Large intestine (tissue), 12 donors: ENCODE data around the gene CREB1. TPM values are rescaled to one million over a fixed set of nuclear protein-coding genes. Genes with fewer than 3 reads are reported as not detected.
A peak's percentile ranks its signal among the peaks of the same experiment; 100 is the strongest.

Experiments
- DNase-seq, 2 donors: peaks; one replicate each; pipeline versions ENCODE4 v3.0.0 to v3.0.0-alpha.2; 2013
- H3K27ac ChIP-seq: one replicate; pipeline ENCODE4 v1.5.1; 2013; ENCODE audit warnings: low read length
- H3K27me3 ChIP-seq: 2 replicates; pipeline ENCODE4 v1.6.1; 2013; ENCODE audit warnings: low read length; ENCODE audit not compliant: control insufficient read depth, insufficient read depth
- H3K36me3 ChIP-seq: 2 replicates; pipeline ENCODE4 v1.6.1; 2013; ENCODE audit warnings: low read length; ENCODE audit not compliant: control insufficient read depth, insufficient read depth
- H3K4me1 ChIP-seq: one replicate; pipeline ENCODE4 v1.6.1; 2013; ENCODE audit warnings: low read length; ENCODE audit not compliant: control insufficient read depth, insufficient read depth
- H3K4me3 ChIP-seq: one replicate; pipeline ENCODE4 v1.5.1; 2013; ENCODE audit warnings: low read length
- H3K9me3 ChIP-seq: one replicate; pipeline ENCODE4 v1.6.1; 2013; ENCODE audit warnings: mild to moderate bottlenecking, low read depth, low read length, moderate library complexity; ENCODE audit not compliant: control insufficient read depth
- WGBS: methylation state at CpG from one replicate; pipeline ENCODE4 v1.1.5; 2013; ENCODE audit warnings: low lambda C conversion rate; ENCODE audit not compliant: insufficient coverage; 5-methylcytosine and 5-hydroxymethylcytosine counted together
- long read RNA-seq, 11 donors: transcript quantifications; one replicate each; lab custom pipeline, GENCODE V29; 2026
- polyA plus RNA-seq: library from polyadenylated mRNA; unstranded; fragments of 120-200 nt; gene quantifications from one replicate; pipeline ENCODE4 v1.2.1, GENCODE V29; 2013

CREB1 gene
- 37.5 TPM for polyA plus RNA-seq
- long read RNA-seq, donor 1, full-length matches to known transcripts = 3 of 3 reads
- long read RNA-seq, donor 1, partial matches to known transcripts = 0 of 3 reads
- long read RNA-seq, donor 1, other reads (novel, unspliced or antisense) = 0 of 3 reads
- long read RNA-seq, donor 2, full-length matches to known transcripts = 10 of 10 reads
- long read RNA-seq, donor 2, partial matches to known transcripts = 0 of 10 reads
- long read RNA-seq, donor 2, other reads (novel, unspliced or antisense) = 0 of 10 reads
- long read RNA-seq, donor 3 = 0 reads
- long read RNA-seq, donor 4, full-length matches to known transcripts = 2 of 2 reads
- long read RNA-seq, donor 4, partial matches to known transcripts = 0 of 2 reads
- long read RNA-seq, donor 4, other reads (novel, unspliced or antisense) = 0 of 2 reads
- long read RNA-seq, donor 5, full-length matches to known transcripts = 6 of 6 reads
- long read RNA-seq, donor 5, partial matches to known transcripts = 0 of 6 reads
- long read RNA-seq, donor 5, other reads (novel, unspliced or antisense) = 0 of 6 reads
- long read RNA-seq, donor 6, full-length matches to known transcripts = 8 of 20 reads
- long read RNA-seq, donor 6, partial matches to known transcripts = 5 of 20 reads
- long read RNA-seq, donor 6, other reads (novel, unspliced or antisense) = 7 of 20 reads
- long read RNA-seq, donor 7, full-length matches to known transcripts = 5 of 5 reads
- long read RNA-seq, donor 7, partial matches to known transcripts = 0 of 5 reads
- long read RNA-seq, donor 7, other reads (novel, unspliced or antisense) = 0 of 5 reads
- long read RNA-seq, donor 8, full-length matches to known transcripts = 9 of 9 reads
- long read RNA-seq, donor 8, partial matches to known transcripts = 0 of 9 reads
- long read RNA-seq, donor 8, other reads (novel, unspliced or antisense) = 0 of 9 reads
- long read RNA-seq, donor 9, full-length matches to known transcripts = 5 of 11 reads
- long read RNA-seq, donor 9, partial matches to known transcripts = 6 of 11 reads
- long read RNA-seq, donor 9, other reads (novel, unspliced or antisense) = 0 of 11 reads
- long read RNA-seq, donor 10, full-length matches to known transcripts = 10 of 10 reads
- long read RNA-seq, donor 10, partial matches to known transcripts = 0 of 10 reads
- long read RNA-seq, donor 10, other reads (novel, unspliced or antisense) = 0 of 10 reads
- long read RNA-seq, donor 11, full-length matches to known transcripts = 7 of 7 reads
- long read RNA-seq, donor 11, partial matches to known transcripts = 0 of 7 reads
- long read RNA-seq, donor 11, other reads (novel, unspliced or antisense) = 0 of 7 reads

DNA sequence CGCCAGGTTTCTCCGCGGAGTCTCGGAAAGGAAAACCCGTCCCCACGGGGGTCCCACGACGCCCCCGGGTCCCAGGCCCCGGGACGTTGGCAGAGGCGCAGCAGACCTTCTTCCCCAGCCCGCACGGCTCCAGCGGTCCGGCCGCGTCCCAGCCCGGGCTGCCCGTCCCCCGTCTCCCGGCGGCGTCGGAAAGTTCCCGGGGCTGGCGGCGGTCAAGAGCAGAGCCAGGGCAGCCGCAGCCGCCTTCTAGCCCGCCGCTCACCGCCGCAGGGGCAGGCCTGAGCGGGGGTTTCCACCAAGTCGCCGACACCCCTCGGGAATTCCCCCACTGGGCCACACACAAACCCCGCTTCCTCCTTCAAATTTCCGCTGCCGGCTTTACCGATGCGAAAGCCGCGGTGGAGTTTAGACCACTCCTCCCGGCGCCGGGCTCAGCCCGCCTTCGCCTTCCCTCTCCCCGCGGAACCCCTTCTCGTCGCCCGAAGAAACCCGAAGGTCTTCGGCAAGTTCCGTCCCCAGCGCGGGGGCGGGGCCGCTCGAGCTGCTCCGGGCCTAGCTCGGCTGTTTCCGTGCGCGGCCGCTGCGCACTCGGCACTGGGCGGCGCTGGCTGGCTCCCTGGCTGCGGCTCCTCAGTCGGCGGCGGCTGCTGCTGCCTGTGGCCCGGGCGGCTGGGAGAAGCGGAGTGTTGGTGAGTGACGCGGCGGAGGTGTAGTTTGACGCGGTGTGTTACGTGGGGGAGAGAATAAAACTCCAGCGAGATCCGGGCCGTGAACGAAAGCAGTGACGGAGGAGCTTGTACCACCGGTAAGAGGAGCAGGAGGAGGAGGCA lies at the start of gene CREB1:
TSS of gene CREB1 (plus strand) at position 633 of the 830 bp plus-strand sequence. CDS start 25,674 bp downstream, outside the sequence.
- peaks cover 3% of the 10 kb centered on the region for H3K9me3 ChIP-seq
- no CpG with 5 or more reads among the region's 92 CpGs for WGBS
- H3K36me3 ChIP-seq = no peaks in the 10 kb centered on the region
- H3K4me3 ChIP-seq = peak within 1 kb of the TSS; percentile 86
- DNase-seq = peak; percentile 99
- H3K27ac ChIP-seq = peak within 1 kb of the TSS; percentile 99
- no peaks in the 10 kb centered on the region for H3K27me3 ChIP-seq
- peaks cover 6% of the 10 kb centered on the region for H3K4me1 ChIP-seq

DNA sequence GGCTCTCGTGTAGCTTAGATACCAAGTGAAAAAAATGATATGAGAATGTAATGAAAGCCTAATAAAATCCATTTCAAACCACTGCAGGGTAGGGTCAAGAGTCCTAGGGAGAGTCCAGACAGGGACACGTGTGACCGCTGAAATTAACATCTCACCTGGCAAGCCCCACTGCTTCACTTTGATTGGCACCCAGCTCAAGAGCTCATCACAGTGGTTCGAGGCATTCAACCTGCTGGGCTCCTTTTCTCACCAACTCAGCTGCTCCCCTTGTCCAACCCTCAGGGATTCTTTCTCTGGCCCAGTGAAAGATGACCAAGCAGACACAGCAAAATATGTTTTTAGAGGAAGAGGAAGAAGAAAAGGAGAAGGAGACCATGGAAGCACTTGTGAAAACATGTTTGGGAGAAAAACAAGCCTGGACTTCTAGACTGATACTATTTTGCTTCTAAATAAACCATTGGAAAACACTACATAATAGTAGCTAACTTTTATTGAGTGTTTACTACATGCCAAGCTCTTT lies 49.2 kb upstream of the CREB1 start:
- H3K4me1 ChIP-seq = no peaks in the 10 kb centered on the region
- H3K27me3 ChIP-seq = peaks cover under 1% of the 10 kb centered on the region
- no peak overlapping the region for H3K27ac ChIP-seq
- no peak for DNase-seq
- H3K4me3 ChIP-seq = no peak overlapping the region
- no CpG with 5 or more reads among the region's 4 CpGs for WGBS
- no peaks in the 10 kb centered on the region for H3K36me3 ChIP-seq
- H3K9me3 ChIP-seq = no peaks in the 10 kb centered on the region

DNA sequence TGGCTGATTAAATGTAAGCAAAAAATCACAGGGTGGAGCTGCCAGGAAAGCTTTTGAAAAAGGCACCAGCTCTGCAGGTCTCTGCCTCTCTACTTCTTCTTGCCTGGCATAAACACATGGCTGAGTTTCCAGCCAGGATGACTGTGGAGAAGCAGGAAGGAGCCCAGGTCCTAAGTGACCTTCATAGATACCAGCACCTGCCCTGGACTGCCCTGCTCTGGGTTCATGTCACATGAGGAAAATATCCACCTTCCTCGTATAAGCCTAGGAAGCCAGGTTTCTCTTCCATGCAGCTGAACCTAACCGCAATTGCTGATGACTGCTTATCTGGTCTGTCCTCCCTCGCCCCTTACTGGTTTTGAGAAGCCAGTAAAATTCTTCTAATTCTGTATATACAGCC lies 47.8 kb upstream of the CREB1 start:
- no peak for DNase-seq
- 30% methylated on average over 3 of the region's 3 CpGs for WGBS
- no peaks in the 10 kb centered on the region for H3K9me3 ChIP-seq
- no peaks in the 10 kb centered on the region for H3K4me1 ChIP-seq
- no peaks in the 10 kb centered on the region for H3K36me3 ChIP-seq
- no peak overlapping the region for H3K4me3 ChIP-seq
- H3K27ac ChIP-seq = no peak overlapping the region
- H3K27me3 ChIP-seq = no peaks in the 10 kb centered on the region

DNA sequence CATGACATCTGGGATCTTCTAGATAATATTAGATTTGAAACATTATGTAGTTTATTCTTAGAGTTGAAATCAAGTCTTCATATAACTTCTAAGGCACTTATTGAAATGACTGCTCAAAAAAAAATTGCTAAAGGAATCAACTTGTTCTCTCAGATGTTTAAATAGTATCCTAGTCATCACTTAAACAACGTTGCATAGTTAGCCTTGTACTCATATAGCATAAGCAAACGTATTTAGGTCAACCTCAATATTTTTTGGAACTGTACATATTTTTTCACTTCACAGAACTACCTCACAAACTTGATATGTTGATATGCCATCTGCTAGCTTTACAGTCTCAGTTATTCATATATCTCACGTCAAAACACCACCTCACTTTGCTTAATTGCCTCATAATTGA lies 47.1 kb upstream of the CREB1 start:
- Histone ChIP-seq H3K9me3 (no peaks in the 10 kb centered on the region), H3K4me1 (no peaks in the 10 kb centered on the region), H3K36me3 (no peaks in the 10 kb centered on the region), H3K27me3 (no peaks in the 10 kb centered on the region), H3K4me3 (no peak overlapping the region), H3K27ac (no peak overlapping the region)
- DNase-seq = no peak
- WGBS = 80% methylated on average over 1 of the region's 3 CpGs

DNA sequence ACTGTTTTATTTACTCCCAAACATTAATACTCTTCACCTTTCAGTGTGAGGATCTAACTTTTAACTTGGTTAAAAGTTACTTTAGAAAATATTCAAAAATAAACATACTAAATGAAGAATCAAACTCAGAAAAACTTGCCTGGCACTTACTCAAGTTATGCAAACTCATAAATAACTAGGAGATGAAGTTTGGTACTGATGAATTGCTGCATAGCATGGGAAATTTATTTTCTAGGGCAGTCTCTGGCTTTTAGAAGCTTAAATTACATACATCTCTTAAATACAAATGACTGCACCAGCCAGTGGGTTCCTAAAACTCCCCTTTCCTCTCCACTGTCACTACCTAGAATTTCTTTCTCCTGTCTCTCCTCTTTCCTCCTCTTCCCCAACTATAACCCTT lies 46.7 kb upstream of the CREB1 start:
- DNase-seq = no peak
- H3K27ac ChIP-seq = no peak overlapping the region

DNA sequence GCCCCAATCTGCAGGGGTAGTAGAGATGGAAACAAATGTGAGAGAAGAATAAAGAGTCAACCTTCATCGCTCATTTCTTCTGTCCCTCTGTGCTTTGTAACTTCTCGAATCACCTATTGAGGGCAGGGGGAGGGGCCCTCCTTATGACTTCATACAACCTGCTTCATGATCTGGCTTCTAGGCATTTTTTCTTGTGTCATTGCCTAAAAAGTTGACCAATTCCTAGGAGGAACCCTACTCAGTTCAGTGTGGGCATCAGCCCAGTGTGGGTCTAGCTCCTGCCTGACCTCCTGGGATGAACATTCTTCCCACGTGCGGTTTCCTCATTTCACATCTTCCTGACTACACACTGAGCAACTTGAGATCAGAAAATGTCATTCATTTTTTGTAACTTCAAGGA lies 46.3 kb upstream of the CREB1 start:
- no peaks in the 10 kb centered on the region for H3K36me3 ChIP-seq
- H3K9me3 ChIP-seq = no peaks in the 10 kb centered on the region
- no peak overlapping the region for H3K27ac ChIP-seq
- no peaks in the 10 kb centered on the region for H3K27me3 ChIP-seq
- WGBS = no CpG with 5 or more reads among the region's 4 CpGs
- DNase-seq = no peak
- no peaks in the 10 kb centered on the region for H3K4me1 ChIP-seq
- no peak overlapping the region for H3K4me3 ChIP-seq

More for the DNA sequence above, 46.7 kb upstream of the CREB1 start:
- Histone ChIP-seq H3K4me1 (no peaks in the 10 kb centered on the region), H3K9me3 (no peaks in the 10 kb centered on the region), H3K27me3 (no peaks in the 10 kb centered on the region), H3K36me3 (no peaks in the 10 kb centered on the region), H3K4me3 (no peak overlapping the region)

DNA sequence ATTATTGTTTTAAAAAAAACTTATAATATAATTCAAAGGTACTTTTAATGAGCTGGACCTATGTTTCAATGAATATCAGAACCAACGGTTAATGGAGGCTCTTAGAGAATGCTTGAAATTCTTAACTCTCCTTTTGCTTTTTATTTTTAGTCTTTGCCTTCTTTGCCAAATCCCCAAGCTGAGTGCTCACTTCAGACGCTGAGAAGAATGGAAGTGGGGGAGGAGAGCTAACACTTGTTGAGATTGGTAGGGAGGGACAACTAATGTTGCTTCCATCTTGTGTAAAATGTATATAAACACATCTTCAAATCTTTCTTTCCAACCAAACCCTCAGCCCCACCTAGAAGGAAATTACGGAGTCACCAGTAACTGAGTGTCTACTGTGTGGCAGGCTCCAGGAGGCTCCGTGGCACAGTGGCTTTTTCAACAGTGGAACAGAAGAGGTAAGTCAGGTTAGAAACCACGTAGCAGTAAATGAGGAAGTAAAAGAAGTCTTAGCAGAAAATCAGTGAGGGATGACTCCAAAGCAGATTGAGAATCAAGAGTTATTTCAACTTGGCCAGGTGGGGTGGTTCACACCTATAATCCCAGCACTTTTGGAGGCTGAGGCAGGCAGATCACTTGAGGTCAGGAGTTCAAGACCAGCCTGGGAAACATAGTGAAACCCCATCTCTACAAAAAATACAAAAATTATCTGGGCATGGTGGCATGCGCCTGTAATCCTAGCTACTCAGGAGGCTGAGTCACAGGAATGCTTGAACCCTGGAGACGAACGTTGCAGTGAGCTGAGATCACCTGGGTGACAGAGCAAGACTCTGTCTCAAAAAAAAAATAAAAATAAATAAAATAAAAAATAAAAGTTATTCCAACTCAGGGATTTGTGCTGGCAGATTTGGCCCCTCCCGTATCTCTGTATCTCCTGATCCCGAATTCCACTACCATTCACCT lies 45.0 kb upstream of the CREB1 start:
- H3K27ac ChIP-seq = no peak overlapping the region

DNA sequence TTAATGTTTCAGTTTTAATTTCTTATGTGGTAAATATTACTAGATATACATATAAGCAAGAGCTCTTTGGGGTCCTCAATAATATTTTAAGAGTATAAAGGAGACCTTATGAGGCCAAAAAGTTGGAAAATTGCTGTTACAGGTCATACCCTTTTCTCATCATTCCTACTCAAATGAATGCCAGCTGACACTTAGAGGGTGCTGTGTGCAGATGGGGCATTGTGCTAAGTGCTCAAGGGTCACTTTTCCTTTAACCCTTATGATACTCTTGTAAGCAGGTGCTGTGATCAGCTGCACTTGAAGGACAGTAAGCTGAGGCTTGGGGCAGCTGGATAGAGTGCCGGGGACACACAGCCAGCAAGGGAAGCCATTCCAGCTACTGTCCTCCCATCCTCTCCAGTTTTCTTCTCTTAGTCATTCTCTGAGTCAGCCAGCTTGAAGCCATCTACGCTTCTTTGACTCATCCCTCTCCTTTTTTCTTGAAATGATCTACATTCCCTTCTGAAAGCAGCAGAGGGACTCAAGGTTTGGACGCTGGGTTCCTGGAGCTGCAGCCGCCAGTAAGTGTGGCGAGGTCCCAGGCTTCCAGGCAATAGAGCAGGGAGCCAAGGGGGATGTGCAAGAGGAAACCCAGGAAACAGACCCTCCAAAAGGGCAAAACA lies 42.0 kb upstream of the CREB1 start:
- DNase-seq = no peak
- WGBS = 83% methylated on average over 1 of the region's 5 CpGs
- no peaks in the 10 kb centered on the region for H3K36me3 ChIP-seq
- no peaks in the 10 kb centered on the region for H3K4me1 ChIP-seq
- H3K27me3 ChIP-seq = no peaks in the 10 kb centered on the region
- no peak overlapping the region for H3K4me3 ChIP-seq
- H3K27ac ChIP-seq = no peak overlapping the region
- no peaks in the 10 kb centered on the region for H3K9me3 ChIP-seq

More for the DNA sequence above, 45.0 kb upstream of the CREB1 start:
- no peaks in the 10 kb centered on the region for H3K27me3 ChIP-seq
- DNase-seq = no peak
- no peaks in the 10 kb centered on the region for H3K4me1 ChIP-seq
- no peaks in the 10 kb centered on the region for H3K9me3 ChIP-seq
- no peak overlapping the region for H3K4me3 ChIP-seq
- WGBS = 100% methylated on average over 2 of the region's 10 CpGs
- H3K36me3 ChIP-seq = no peaks in the 10 kb centered on the region
